Stimulated activated CD8-positive, alpha-beta memory T cell treated with anti-CD3 and anti-CD28 coated beads, Interleukin-4, amount 100 ng/mL, for 1 hour (primary cell): ENCODE results near the gene FER1L5.

ENCODE experiments used
- DNase-seq, 2 donors: peaks; one replicate each; pipeline ENCODE4 v3.0.0-alpha.2; 2020; ENCODE audit warnings: low read depth in 2 of 2, low spot score in 1 of 2

The FER1L5 gene

DNA sequence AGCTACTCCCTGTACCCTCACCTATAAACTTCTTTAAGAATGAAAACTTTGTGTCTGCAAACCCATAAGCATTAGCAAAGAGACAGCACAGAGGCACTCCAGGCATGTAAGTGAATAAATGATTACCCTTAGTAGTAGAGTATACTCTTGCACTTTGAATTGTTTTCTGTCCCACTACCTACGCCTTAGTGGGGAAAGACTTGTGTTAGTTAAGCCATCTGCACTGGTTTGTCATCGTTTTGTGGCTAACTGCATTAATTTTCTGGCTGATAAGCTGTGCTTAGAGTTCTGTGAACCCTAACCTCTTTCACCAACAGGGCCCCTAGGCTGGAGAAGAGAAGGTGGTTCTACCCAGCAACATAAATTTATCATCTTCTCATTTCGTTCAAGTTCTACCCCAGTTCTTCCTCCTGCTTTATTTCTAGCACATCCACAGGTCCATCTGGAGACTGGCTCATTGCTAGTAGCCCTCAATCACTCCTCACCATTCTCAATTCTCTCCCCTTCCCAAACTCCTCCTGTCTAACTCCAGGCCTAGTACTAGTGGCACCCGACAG lies 96.6 kb downstream of the FER1L5 start:
- DNase-seq = no peak

DNA sequence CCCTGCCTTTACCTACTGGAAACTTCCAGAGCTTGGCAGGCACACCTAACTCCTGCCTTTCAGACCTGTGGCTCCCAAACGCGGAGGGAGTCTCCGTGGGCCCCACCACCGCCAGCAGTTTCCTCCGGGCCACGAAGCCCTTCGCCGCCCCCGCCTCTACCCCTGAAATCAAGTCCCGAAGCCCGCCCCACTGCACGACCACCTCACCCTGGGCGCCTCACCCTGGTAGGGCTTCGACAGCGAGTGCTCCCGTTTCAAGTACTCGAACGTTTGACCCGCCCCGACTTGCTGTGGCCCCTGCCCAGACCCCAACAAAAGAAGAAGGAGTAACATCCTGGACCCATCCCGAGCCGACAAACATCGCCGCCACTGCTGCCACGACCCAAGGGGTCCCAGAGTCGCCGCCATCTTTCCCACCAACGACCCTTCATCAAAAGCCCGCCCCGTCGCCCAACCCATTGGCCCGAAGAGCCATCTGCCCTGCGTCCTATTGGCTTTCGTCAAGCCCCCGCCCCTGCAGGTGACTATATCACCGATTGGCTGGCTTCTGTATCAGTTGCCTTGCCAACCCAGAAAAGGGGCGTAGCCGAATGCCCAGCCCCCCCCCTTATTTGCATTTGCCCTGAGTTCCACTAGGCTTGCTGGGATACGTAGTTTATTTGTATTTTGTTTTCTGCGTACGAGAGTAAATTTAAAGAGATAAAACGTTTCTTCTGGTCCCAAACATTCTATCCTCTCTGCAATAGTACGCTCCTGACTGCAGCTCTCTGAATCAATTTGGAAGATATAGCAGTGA lies 97.3 kb downstream of the FER1L5 start, which contains the start of gene LMAN2L:
LMAN2L (minus strand) TSS at position 432 of the 796 bp plus-strand sequence; CDS start at position 408, 24 bp downstream.
- DNase-seq = peak; percentile 82 to 95

DNA sequence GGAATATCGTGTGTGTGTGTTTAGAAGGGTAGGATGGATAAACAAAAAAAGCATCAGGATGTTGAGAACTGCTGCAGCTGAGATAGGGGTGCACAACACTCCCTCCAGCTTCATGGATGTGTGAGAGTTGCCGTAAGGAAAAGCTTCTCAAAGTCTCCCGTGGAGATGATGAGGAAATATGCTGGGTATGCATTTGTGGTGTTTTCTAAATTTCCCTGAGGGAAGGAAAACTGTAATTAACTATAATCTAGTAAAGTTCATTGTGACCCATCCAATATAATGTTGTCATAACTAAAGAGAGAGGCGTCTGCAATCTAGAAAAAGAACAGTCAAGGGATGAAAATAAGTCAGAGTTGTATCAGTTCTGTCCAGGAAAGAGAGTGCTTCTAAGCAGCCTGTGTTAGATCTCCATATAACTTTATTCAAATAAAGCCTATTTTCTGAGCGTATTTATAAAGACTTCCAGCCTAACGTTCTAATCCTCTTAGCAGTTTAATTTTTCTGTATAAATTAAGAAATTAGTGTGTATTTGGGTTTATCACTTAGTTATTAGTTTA lies 104.6 kb downstream of the FER1L5 start:
- DNase-seq = no peak

DNA sequence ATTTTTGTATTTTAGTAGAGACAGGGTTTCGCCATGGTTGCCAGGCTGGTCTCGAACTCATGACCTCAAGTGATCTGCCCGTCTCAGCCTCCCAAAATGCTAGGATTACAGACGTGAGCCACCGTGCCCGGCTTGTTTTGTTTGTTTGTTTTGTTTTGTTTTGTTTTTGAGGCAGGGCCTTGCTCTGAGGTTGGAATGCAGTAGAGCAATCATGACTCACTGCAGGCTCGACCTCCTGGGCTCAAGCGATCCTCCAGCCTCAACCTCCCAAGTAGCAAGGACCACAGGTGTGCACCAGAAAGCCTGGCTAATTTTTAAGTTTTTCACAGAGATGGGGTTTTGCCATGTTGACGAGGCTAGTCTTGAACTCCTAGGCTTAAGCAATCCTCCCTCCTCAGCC lies 109.2 kb downstream of the FER1L5 start:
- no peak for DNase-seq

DNA sequence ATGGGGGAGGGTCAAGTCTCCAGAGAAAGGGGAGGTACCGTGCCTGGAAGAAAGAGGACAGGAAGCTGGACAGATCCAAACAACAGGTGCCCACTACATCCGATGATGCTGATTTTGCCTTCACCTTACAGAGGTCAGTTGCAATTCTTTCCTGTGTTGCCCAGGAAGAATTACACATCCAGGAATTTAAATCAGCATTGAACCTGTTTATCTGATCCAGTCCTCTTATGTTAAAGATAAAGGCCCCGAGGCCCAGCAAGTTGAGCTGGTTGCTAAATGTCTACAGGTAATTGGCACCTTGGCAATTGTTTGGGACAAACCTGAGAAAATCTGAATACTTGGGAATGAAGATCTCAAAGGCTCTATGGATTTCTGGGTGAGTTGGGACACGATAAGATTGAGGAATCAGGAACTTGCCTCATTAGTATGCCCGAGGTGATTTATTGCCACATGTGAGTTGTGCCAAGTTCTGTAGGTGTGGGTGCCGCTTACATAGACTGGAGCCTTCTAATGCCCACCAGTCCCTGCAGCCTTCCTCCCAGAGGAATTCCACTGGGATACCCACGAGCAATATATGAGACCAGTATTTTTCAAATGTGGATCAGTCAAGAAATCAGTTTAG lies 111.2 kb downstream of the FER1L5 start:
- no peak for DNase-seq

DNA sequence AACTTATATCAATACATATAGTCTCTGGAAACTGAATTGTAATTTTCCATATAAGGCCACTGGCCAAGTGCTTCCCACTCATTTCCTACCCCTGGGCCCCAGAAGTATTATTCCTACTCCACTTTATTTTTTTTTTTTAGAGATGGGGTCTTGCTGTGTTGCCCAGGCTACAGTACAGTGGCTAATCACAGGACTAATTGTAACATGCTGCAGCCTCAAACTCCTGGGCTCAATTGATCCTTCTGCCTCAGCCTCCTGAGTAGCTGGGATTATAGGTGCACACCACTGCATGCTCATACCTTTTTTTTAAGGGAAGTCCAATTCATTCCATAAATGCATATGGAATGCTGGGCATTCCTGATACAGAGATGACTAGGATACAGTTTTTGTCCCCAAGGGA lies 111.8 kb downstream of the FER1L5 start:
- no peak for DNase-seq
